ENCODE results near the gene VRK2.
"Not testable (repeated sequence)": the region's sequence is repeated elsewhere in the genome, so short reads cannot be mapped to it uniquely, and the experiment has no call there.

The VRK2 gene

GRCh38 chr2:58109481-58109880 is 62.9 kb downstream of the VRK2 start:
- no peak for DNase-seq (ENCODE audit: low spot score)

GRCh38 chr2:58110765-58111164 is 64.2 kb downstream of the VRK2 start:
- no peak for DNase-seq (ENCODE audit: low spot score)

GRCh38 chr2:58113563-58113962 is 67.0 kb downstream of the VRK2 start:
- DNase-seq (ENCODE audit: low spot score) = not testable (repeated sequence)

- no peak for DNase-seq (ENCODE audit: low spot score)
Observed at GRCh38 chr2:58120626-58121229, 74.1 kb downstream of the VRK2 start.

- no peak for DNase-seq (ENCODE audit: low spot score)
Observed at GRCh38 chr2:58122040-58122439, 75.4 kb downstream of the VRK2 start.

- DNase-seq (ENCODE audit: low spot score) = no peak
Observed at GRCh38 chr2:58122540-58122939, 75.9 kb downstream of the VRK2 start.

GRCh38 chr2:58127111-58127510 is 80.5 kb downstream of the VRK2 start:
- no peak for DNase-seq (ENCODE audit: low spot score)

GRCh38 chr2:58130238-58130637 is 83.6 kb downstream of the VRK2 start:
- no peak for DNase-seq (ENCODE audit: low spot score)

- no peak for DNase-seq (ENCODE audit: low spot score)
Observed at GRCh38 chr2:58131191-58132011, 84.8 kb downstream of the VRK2 start.

- DNase-seq (ENCODE audit: low spot score) = no peak
Observed at GRCh38 chr2:58133395-58133794, 86.8 kb downstream of the VRK2 start.

GRCh38 chr2:58135861-58136260 is 89.3 kb downstream of the VRK2 start:
- no peak for DNase-seq (ENCODE audit: low spot score)

GRCh38 chr2:58137221-58137620 is 90.6 kb downstream of the VRK2 start:
- DNase-seq (ENCODE audit: low spot score) = no peak

GRCh38 chr2:58137856-58138255 is 91.2 kb downstream of the VRK2 start:
- DNase-seq (ENCODE audit: low spot score) = no peak

- no peak for DNase-seq (ENCODE audit: low spot score)
Observed at GRCh38 chr2:58138396-58139030, 91.9 kb downstream of the VRK2 start.

GRCh38 chr2:58140508-58141072 is 94.0 kb downstream of the VRK2 start:
- no peak for DNase-seq (ENCODE audit: low spot score)

- not testable (repeated sequence) for DNase-seq (ENCODE audit: low spot score)
Observed at GRCh38 chr2:58145769-58146168, 99.2 kb downstream of the VRK2 start.

- no peak for DNase-seq (ENCODE audit: low spot score)
Observed at GRCh38 chr2:58146707-58147106, 100.1 kb downstream of the VRK2 start.

GRCh38 chr2:58155160-58155778 is 108.7 kb downstream of the VRK2 start:
- DNase-seq (ENCODE audit: low spot score) = no peak

GRCh38 chr2:58156780-58157179 is 110.2 kb downstream of the VRK2 start:
- DNase-seq (ENCODE audit: low spot score) = no peak

- no peak for DNase-seq (ENCODE audit: low spot score)
Observed at GRCh38 chr2:58157754-58158153, 111.1 kb downstream of the VRK2 start.

GRCh38 chr2:58158481-58158880 is 111.9 kb downstream of the VRK2 start:
- no peak for DNase-seq (ENCODE audit: low spot score)

- no peak for DNase-seq (ENCODE audit: low spot score)
Observed at GRCh38 chr2:58163913-58164312, 117.3 kb downstream of the VRK2 start.

All from HuH-7.5 (cell line).